ENCODE measurements around the gene NAPA. TPM values are rescaled to one million over a fixed set of nuclear protein-coding genes. Genes with fewer than 3 reads are reported as not detected.

The NAPA gene
- total RNA-seq, 1 experiment from 2014 or later = 61.3 TPM

- TF ChIP-seq AFF4 (CRISPR knock-in tag; IDR thresholded peaks at IDR 0.05; ENCODE audit: borderline replicate concordance) (no peak), AR (CRISPR knock-in tag; IDR thresholded peaks at IDR 0.05) (no peak), RORB (CRISPR knock-in tag; IDR thresholded peaks at IDR 0.05) (no peak), TCF7 (CRISPR knock-in tag; IDR thresholded peaks at IDR 0.05; ENCODE audit: low read depth) (no peak)
- TF ChIP-seq, protein P1, sequence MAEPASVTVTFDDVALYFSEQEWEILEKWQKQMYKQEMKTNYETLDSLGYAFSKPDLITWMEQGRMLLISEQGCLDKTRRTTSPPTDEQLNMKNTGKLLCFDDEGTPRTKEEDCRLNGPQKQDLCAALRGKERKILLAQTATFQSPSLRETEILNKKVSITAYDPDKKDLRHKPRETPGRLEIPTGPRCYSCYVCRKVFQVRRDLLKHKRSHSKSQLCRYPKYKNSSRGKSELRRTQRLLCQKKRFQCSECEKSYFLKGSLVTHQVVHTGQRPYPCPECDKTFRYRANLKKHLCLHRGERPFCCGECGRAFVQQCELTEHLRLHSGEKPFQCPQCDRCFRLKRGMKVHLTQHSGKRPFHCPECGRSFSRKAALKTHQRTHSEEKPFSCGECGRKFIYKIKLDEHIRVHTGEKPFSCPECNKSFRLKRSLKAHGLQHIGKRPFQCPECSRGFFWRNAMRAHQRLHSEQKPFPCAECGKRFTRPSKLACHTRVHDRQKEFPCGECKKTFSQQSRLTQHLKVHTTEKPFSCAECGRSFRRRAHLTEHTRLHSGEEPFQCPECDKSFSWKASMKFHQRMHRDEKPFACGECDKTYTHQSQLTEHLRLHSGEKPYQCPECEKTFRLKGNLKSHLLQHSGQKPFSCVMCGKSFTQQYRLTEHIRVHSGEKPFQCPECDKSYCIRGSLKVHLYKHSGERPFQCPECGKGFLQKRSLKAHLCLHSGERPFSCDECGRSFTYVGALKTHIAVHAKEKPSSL (CRISPR knock-in tag; conservative IDR thresholded peaks at IDR 0.05) = no peak
- TF ChIP-seq, protein P2, sequence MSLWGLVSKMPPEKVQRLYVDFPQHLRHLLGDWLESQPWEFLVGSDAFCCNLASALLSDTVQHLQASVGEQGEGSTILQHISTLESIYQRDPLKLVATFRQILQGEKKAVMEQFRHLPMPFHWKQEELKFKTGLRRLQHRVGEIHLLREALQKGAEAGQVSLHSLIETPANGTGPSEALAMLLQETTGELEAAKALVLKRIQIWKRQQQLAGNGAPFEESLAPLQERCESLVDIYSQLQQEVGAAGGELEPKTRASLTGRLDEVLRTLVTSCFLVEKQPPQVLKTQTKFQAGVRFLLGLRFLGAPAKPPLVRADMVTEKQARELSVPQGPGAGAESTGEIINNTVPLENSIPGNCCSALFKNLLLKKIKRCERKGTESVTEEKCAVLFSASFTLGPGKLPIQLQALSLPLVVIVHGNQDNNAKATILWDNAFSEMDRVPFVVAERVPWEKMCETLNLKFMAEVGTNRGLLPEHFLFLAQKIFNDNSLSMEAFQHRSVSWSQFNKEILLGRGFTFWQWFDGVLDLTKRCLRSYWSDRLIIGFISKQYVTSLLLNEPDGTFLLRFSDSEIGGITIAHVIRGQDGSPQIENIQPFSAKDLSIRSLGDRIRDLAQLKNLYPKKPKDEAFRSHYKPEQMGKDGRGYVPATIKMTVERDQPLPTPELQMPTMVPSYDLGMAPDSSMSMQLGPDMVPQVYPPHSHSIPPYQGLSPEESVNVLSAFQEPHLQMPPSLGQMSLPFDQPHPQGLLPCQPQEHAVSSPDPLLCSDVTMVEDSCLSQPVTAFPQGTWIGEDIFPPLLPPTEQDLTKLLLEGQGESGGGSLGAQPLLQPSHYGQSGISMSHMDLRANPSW (CRISPR knock-in tag; conservative IDR thresholded peaks at IDR 0.05; ENCODE audit: low read depth) = no peak
Observed at GRCh38 chr19:47458672-47459071, 56.2 kb downstream of the NAPA start (continued).

DNA sequence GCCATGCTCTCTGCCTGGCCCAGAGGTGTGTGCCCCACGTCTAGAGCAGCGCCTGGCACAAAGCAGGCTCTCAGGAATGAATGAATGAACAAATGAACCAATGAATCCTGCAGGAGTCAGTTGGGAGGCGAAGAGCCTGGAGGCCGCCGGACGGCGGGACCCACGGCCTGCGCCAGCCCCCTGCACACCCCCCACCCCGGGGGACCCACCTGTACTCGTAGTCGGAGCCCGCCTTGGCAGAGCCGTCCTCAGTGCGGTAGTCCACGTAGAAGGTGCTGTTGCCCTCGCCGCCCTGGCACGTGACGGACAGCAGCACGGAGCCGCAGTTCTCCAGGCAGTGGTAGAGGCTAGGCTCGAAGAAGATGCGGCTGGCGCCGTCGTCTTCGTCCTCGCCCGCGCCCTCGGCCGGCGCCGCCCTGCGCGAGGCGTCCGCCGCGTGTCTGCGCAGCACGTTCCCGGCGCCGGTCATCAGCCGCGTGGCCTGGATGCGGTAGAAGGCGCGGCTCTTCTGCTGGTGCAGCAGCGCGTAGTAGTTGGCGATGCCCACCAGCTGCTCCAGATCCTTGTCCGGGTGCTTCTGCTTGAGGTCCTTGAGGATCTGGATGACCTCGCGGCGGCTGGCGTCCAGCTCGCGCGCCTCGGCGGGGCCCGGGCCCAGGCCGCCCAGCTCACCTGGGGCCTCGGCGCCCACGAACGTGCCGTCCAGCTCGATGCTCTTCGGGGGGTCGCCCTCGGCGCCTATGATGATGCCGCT is 58.0 kb downstream of the NAPA start:
- H3K9me3 Mint-ChIP-seq = 0 out of 2 replicates have a peak, but pooled peaks cover 3% of the 10 kb centered on the region
- TF ChIP-seq PRRX2 (CRISPR knock-in tag; IDR thresholded peaks at IDR 0.05) (no peak), KAT7 (CRISPR knock-in tag; IDR thresholded peaks at IDR 0.05; ENCODE audit: borderline replicate concordance) (0 out of 2 replicates have a peak, but pooled peaks have one; percentile 17)
- no peak overlapping the region for H3K4me3 Mint-ChIP-seq
- peaks cover 4% of the 10 kb centered on the region; the same call in 1 of the 2 replicates for H3K36me3 Mint-ChIP-seq
- POLR2A ChIA-PET = interaction anchor here (0.7 kb wide), 1 partner anchor 10 kb away, joined by 3 read pairs; no protein-coding TSS in a partner anchor
- ATAC-seq (no peak), DNase-seq (ENCODE audit: low spot score) (no peak)
- H3K27ac Mint-ChIP-seq = no peak overlapping the region
- peaks cover 3% of the 10 kb centered on the region; the same call in 1 of the 2 replicates for H3K4me1 Mint-ChIP-seq
- peaks cover 21% of the 10 kb centered on the region for H3K27me3 Mint-ChIP-seq (ENCODE audit: low read depth)
- CTCF ChIA-PET = interaction anchor here (0.6 to 1.4 kb wide), 6 partner anchors 11 to 412 kb away, joined by 3 to 5 read pairs (median 4); partner anchors contain the start of gene EHD2

- peaks cover 39% of the 10 kb centered on the region for H3K27me3 Mint-ChIP-seq (ENCODE audit: low read depth)
- H3K36me3 Mint-ChIP-seq = no peaks in the 10 kb centered on the region
- peaks cover 28% of the 10 kb centered on the region for H3K4me1 Mint-ChIP-seq
- no peak overlapping the region for H3K27ac Mint-ChIP-seq
- 0 out of 2 replicates have a peak, but pooled peaks cover 1% of the 10 kb centered on the region for H3K9me3 Mint-ChIP-seq
- TF ChIP-seq SP1 (CRISPR knock-in tag; conservative IDR thresholded peaks at IDR 0.05) (no peak), PREB (CRISPR knock-in tag; IDR thresholded peaks at IDR 0.05; ENCODE audit: borderline replicate concordance) (no peak), NR2C2 (CRISPR knock-in tag; IDR thresholded peaks at IDR 0.05) (no peak), ZNF423 (CRISPR knock-in tag; IDR thresholded peaks at IDR 0.05) (no peak), USF2 (CRISPR knock-in tag; IDR thresholded peaks at IDR 0.05) (no peak), GTF2I (CRISPR knock-in tag; conservative IDR thresholded peaks at IDR 0.05) (no peak), ZNF219 (CRISPR knock-in tag; IDR thresholded peaks at IDR 0.05; ENCODE audit: borderline replicate concordance) (no peak)
- TF ChIP-seq, protein P3, sequence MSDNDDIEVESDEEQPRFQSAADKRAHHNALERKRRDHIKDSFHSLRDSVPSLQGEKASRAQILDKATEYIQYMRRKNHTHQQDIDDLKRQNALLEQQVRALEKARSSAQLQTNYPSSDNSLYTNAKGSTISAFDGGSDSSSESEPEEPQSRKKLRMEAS (CRISPR knock-in tag; IDR thresholded peaks at IDR 0.05) = no peak
- DNase-seq (ENCODE audit: low spot score) (no peak), ATAC-seq (no peak)
- no peak overlapping the region for H3K4me3 Mint-ChIP-seq
- CTCF ChIA-PET = interaction anchor here (6.4 kb wide), 1 partner anchor 14 kb away, joined by 98 read pairs; no protein-coding TSS in a partner anchor
- POLR2A ChIA-PET = no interaction called here
Observed at GRCh38 chr19:47450478-47450877, 64.4 kb downstream of the NAPA start.
